GM21717 (cell line): ENCODE data around the gene SELENON.

Experiments used
- ATAC-seq: cut with Tn5 transposase; IDR thresholded peaks from one replicate; pipeline ENCODE4 v1.9.1; 2021; ENCODE audit warnings: mild to moderate bottlenecking, moderate library complexity; ENCODE audit not compliant: unreplicated experiment

The SELENON gene

DNA sequence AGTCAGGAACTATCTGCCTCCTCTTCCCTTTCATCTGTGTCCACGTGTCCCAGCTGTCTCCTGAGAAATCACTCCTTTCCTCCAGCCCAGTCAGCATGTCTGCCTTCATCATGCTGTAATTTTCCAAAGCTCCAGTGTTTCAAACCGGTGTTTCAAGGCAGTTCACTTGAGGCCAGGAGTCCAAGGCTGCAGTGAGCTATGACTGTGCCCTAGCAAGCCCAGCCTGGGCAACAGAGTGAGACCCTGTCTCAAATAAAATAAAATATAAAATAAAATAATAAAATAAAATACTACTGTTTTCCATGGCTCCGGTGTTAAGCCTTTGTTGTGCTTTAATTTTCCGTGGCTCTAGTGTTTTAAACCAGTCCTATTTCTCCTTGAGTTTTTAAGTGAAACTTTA lies 7.9 kb upstream of the SELENON start:
- ATAC-seq = no peak

- no peak for ATAC-seq
These were observed 6.3 kb upstream of the SELENON start for GRCh38 chr1:25793585-25794170.

- ATAC-seq = no peak
These were observed 5.7 kb upstream of the SELENON start for GRCh38 chr1:25794325-25794724.

GRCh38 chr1:25795211-25795610 lies 4.8 kb upstream of the SELENON start:
- no peak for ATAC-seq

DNA sequence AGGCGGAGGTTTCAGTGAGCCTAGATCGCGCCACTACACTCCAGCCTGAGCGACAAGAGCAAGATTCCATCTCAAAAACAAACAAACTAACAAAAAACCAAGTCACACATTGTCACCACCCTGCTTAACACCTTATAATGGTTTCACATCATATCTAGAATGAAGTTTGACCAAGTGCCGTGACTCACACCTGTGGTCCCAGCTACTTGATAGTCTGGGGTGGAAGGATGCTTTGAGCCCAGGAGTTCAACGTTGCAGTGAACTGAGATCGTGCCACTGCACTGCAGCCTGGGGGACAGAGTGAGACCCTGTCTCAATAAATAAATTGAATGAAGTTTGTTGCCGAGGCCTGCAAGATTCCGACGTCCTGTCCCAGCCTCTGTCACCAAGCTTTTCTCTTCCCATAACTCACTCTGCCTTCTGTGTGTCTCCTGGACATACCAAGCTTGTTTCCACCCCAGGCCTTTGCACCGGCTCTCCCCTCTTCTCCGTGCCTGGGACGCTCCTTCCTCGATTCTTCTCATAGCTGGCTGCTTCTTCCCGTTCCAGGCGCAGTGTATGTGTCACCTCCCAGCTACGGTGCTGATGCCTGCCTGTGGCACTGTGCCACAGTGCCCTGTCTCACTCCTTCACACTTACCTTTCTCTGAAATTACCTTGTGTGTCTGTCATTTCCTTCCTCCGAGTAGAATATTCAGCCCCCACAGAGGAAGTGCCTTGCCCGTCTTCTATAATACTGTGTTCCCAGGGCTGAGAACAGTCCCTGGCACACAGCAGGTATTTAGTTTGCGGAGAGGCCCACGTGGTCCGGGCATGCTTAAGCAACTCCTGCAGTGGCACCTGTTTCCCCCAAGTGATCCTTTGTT lies 3.8 kb upstream of the SELENON start:
- ATAC-seq = no peak

DNA sequence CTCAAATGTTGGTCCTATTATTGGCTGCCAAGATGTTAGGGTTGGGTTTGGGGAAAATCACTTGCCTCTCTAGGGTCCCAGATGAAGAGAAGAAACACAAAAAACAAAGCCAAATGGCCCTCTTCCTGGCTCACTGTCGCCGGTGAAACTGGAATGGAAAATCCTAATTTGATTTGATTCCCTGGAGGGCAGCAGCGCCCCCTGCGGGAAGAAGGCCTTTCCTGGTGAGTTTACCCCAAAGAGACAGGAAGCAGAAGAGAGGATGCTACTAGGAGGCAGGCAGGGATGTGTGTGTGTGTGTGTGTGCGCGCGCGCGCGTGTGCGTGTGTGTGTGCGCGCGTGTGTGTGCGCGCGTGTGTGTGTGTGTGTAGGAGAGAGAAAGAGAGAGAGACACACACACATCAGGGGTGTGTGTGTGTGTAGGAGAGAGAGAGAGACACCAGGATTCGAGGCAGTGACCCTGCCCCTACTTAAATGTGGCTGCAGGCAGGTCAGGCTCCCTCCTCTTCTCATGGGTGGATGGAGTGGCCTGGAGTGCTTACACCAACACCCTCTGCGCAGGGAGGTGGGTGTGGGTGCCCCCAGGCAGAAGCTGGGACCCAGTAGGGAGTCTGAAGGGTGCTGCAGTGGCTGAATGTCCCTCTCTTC lies 3.1 kb upstream of the SELENON start:
- ATAC-seq = no peak

- ATAC-seq = no peak
These were observed 2.1 kb upstream of the SELENON start for GRCh38 chr1:25797939-25798338.

GRCh38 chr1:25798666-25799351 lies 1.2 kb upstream of the SELENON start:
- ATAC-seq = no peak

GRCh38 chr1:25799352-25799934 lies 550 bp upstream of the SELENON start:
- no peak for ATAC-seq

- no peak for ATAC-seq
These were observed 847 bp downstream of the SELENON start for GRCh38 chr1:25800703-25801377.

- no peak for ATAC-seq
These were observed 2.9 kb downstream of the SELENON start for GRCh38 chr1:25802915-25803314.

- ATAC-seq = no peak
These were observed 3.4 kb downstream of the SELENON start for GRCh38 chr1:25803368-25803767.

GRCh38 chr1:25804244-25804963 lies 4.4 kb downstream of the SELENON start:
- ATAC-seq = no peak

DNA sequence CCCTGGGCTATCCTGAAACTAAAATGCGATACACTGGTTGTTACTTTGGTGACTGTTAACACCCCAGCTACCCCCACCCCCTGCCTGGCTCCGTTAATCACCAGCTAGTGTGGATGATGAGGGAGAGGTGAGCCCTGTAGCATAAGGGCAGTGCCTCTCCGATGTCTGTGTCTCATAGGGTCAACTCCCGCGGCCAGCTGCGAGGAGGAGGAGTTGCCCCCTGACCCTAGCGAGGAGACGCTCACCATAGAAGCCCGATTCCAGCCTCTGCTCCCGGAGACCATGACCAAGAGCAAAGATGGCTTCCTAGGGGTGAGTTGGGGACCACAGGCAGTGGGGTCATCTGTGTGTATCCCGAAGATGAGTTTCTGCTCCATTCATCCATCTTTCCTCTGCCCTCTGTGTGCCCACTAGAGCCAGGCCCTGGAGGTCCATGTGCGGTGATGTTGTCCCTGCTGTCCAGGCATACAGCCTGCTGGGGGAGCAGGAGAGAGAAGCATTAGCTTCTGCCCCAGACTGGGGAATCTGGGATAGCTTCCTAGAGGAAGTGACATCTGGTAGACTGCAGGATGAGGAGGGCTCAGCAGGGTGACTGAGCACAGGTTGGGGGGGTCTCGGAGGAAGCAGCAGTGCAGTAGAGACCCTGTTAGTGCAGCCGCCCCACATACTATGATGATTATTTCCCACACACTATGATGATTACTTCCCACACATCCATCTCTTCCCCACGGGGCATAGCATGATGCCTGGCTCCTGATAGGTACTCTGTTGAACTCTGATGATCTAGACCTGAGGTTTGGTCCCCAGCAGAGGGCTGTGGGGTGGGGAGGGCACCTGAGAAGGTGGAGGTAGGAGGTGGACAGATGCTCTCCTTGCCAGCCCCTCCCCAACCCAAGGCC lies 5.2 kb downstream of the SELENON start:
- no peak for ATAC-seq

GRCh38 chr1:25805863-25806225 lies 5.9 kb downstream of the SELENON start:
- no peak for ATAC-seq

DNA sequence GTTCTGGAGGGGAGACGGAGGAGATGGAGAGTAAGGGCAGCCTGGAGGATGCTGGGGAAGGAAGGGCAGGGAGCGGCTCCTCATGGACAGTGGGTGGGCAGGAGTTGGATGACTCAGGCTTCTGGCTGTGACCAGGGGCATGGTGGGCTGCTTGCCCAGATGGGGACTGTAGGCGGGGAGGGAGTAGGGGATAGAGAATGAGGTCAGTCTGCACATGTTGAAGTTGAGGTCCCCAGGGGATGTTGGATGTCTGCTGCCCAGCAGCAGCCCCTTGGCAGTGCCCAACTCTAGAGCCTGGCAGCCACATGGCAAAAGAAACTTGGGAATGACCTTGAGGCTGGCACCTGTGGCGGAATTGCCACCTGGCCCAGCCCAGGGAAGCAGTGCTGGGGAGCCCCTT lies 6.4 kb downstream of the SELENON start:
- no peak for ATAC-seq

DNA sequence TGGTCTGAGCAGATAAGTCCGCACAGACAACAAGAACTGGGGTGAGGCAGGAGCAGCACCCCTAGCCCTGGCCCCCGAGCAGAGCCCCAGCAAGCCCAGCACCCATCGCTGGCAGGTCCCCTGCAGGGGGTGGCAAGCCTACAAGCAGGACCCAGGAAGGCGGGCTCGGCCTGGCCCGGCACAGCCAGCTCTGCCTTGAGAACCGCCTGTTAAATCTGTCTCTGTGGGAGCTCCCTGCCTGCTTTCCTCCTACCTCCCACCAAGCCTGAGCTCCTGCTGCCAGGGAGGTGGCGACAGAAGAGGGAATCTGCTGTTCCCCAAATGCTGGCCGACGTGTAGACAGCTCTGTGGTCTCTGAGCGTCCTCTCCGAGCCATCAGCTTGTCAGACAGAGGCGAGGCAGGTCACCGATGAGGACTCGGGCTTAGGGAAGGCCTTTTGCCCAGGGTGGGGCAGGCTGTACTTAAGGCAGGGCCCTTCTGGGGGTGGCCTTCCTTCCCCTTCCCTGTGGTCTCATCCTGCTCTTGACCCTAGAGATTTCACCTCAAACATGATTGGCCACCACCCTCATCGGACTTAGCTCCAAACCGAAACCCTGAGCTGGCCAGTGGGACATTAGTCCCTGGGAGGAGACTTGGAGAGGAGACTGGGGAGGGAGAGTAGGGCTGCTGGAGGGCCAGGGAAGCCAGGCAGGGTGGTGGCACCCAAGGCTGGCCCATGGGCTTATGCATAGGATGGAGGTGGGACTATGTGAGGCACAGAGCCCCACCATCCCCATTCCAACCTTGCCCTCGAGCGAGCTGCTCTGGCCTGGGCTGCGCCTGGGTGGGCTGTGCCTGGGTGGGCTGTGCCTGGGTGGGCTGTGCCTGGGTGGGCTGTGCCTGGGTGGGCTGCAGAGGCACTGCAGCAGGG lies 7.7 kb downstream of the SELENON start:
- ATAC-seq = no peak
